ENCODE data around the gene CHADL. TPM values are rescaled to one million over a fixed set of nuclear protein-coding genes. Genes with fewer than 3 reads are reported as not detected.

Gene CHADL
- total RNA-seq, 1 donor from 2014 or later: 3.4 TPM

GRCh38 chr22:41252365-41252764 lies 11.6 kb upstream of the CHADL start:
- ATAC-seq: no peak
- H3K27me3 ChIP-seq: no peaks in the 10 kb centered on the region
- no peak for TF ChIP-seq CTCF (IDR thresholded peaks at IDR 0.05)
- H3K36me3 ChIP-seq: peaks cover 85% of the 10 kb centered on the region
- intact Hi-C loops (cut with DNase I): no loop called here
- no peaks in the 10 kb centered on the region for H3K9me3 ChIP-seq
- no peaks in the 10 kb centered on the region for H3K4me1 ChIP-seq
- DNase-seq: no peak
- H3K27ac ChIP-seq: no peak overlapping the region
- H3K4me3 ChIP-seq: no peak overlapping the region

GRCh38 chr22:41250127-41250526 lies 9.4 kb upstream of the CHADL start:
- no peak for TF ChIP-seq CTCF (IDR thresholded peaks at IDR 0.05)
- H3K4me3 ChIP-seq: no peak overlapping the region
- ATAC-seq: no peak
- no peak overlapping the region for H3K27ac ChIP-seq
- H3K9me3 ChIP-seq: no peaks in the 10 kb centered on the region
- no peak for DNase-seq
- no peaks in the 10 kb centered on the region for H3K4me1 ChIP-seq
- peaks cover 90% of the 10 kb centered on the region for H3K36me3 ChIP-seq
- H3K27me3 ChIP-seq: no peaks in the 10 kb centered on the region
- intact Hi-C loops (cut with DNase I): no loop called here

GRCh38 chr22:41249442-41249841 lies 8.7 kb upstream of the CHADL start:
- DNase-seq (no peak), ATAC-seq (no peak)
- Histone ChIP-seq H3K27me3 (no peaks in the 10 kb centered on the region), H3K4me3 (no peak overlapping the region), H3K4me1 (no peaks in the 10 kb centered on the region), H3K27ac (no peak overlapping the region), H3K36me3 (peaks cover 86% of the 10 kb centered on the region), H3K9me3 (no peaks in the 10 kb centered on the region)
- no peak for TF ChIP-seq CTCF (IDR thresholded peaks at IDR 0.05)
- intact Hi-C loops (cut with DNase I): no loop called here

- Histone ChIP-seq H3K27ac (no peak overlapping the region), H3K4me3 (no peak overlapping the region), H3K27me3 (no peaks in the 10 kb centered on the region), H3K9me3 (no peaks in the 10 kb centered on the region), H3K4me1 (no peaks in the 10 kb centered on the region), H3K36me3 (peaks cover 82% of the 10 kb centered on the region)
- no peak for ATAC-seq
- intact Hi-C loops (cut with DNase I): no loop called here
- TF ChIP-seq CTCF (IDR thresholded peaks at IDR 0.05): no peak
- DNase-seq: no peak
These were observed 8.0 kb upstream of the CHADL start for GRCh38 chr22:41248758-41249157.

- H3K36me3 ChIP-seq: peaks cover 78% of the 10 kb centered on the region
- intact Hi-C loops (cut with DNase I): no loop called here
- DNase-seq (no peak), ATAC-seq (no peak)
- no peak for TF ChIP-seq CTCF (IDR thresholded peaks at IDR 0.05)
- no peaks in the 10 kb centered on the region for H3K4me1 ChIP-seq
- no peaks in the 10 kb centered on the region for H3K27me3 ChIP-seq
- no peaks in the 10 kb centered on the region for H3K9me3 ChIP-seq
- H3K27ac ChIP-seq: no peak overlapping the region
- H3K4me3 ChIP-seq: no peak overlapping the region
These were observed 7.6 kb upstream of the CHADL start for GRCh38 chr22:41248314-41248713.

- H3K9me3 ChIP-seq: no peaks in the 10 kb centered on the region
- peaks cover 72% of the 10 kb centered on the region for H3K36me3 ChIP-seq
- no peaks in the 10 kb centered on the region for H3K4me1 ChIP-seq
- H3K27ac ChIP-seq: no peak overlapping the region
- intact Hi-C loops (cut with DNase I): no loop called here
- no peak for TF ChIP-seq CTCF (IDR thresholded peaks at IDR 0.05)
- ATAC-seq (no peak), DNase-seq (no peak)
- no peak overlapping the region for H3K4me3 ChIP-seq
- no peaks in the 10 kb centered on the region for H3K27me3 ChIP-seq
These were observed 7.0 kb upstream of the CHADL start for GRCh38 chr22:41247703-41248102.
